Measurements from ENCODE around the gene TAMM41. TPM values are rescaled to one million over a fixed set of nuclear protein-coding genes. Genes with fewer than 3 reads are reported as not detected.
"Not testable (repeated sequence)": the region's sequence is repeated elsewhere in the genome, so short reads cannot be mapped to it uniquely, and the experiment has no call there.

The TAMM41 gene, protein sequence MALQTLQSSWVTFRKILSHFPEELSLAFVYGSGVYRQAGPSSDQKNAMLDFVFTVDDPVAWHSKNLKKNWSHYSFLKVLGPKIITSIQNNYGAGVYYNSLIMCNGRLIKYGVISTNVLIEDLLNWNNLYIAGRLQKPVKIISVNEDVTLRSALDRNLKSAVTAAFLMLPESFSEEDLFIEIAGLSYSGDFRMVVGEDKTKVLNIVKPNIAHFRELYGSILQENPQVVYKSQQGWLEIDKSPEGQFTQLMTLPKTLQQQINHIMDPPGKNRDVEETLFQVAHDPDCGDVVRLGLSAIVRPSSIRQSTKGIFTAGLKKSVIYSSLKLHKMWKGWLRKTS
- total RNA-seq (2014; rRNA removed; shearing (Covaris generic); ENCODE audit: low replicate concordance), result 3.6 TPM in 1 of 2 replicates, not detected in the other

DNA sequence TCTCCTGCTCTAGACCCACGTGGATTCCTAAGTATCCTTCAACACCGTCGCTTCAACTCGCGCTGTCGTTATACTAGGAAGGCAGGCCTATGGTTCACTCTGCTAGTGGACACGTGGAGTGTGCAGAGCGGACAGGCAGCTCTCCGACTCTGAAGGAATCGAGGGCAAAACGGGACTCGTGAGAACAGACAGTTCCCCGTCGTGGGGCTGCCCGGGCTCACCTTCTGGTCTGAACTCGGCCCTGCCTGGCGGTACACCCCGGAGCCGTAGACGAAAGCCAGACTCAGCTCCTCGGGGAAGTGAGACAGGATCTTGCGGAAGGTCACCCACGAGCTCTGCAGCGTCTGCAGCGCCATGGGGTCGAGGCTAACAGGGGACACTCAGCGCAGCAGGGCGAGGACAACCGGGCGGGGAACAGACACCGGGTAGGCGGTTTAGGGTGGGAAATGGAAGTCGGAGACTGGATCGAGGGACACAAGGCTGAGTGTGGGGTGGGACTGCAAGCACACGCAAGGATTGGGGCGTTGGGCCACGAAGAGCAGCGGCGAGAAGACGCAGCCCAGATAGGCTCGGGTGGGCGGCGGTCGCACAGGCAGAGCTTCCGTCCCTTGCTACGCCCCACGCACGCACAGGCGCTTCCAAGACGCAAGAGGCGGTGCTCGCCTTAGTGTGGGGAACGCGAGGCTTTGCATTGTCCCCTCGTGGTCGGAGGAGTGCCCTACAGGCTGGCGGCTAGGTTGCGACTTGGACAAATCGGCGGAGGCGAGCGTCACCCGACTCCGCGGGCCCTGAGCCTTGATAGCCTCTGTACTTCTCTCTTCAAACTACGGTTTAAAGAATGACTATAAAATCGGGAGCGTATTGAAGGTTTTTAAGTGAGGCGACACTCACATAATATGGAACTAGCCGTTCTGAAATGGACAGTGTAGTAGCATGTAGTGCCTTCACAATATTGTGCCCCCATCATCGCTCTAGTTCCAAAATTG is at the start of gene TAMM41:
Gene TAMM41 (minus strand): TSS at position 605 of the 986 bp plus-strand sequence. CDS start 249 bp downstream, at position 356.
- in situ Hi-C loops (cut with HindIII; ENCODE audit: low pct_unique_long_range_greater_than_20kb, low sequenced_read_pairs), result no loop called here
- peak; percentile 70 for DNase-seq (ENCODE audit: low read depth)

DNA sequence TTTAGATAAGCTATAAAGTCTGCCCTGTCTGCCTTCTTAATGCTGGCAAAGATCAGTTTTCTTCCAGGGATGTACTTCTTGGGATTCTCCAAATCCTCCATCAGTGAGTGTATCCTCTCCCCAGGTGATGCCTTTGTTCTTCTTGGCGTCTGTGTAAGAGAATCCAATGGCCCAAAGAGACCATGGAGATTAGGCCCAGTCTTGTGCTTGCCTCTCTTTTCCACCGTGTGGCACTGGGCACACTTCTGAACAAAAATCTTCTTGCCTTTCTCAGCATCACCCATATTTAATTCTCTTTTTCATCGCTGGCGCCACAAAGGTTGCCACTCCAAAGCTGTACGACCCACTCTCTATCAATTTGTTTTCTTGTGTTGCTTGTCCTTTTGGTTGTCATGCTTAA is 32.2 kb upstream of the TAMM41 start:
- in situ Hi-C loops (cut with HindIII; ENCODE audit: low pct_unique_long_range_greater_than_20kb, low sequenced_read_pairs), result no loop called here
- no peak for DNase-seq (ENCODE audit: low read depth)

DNA sequence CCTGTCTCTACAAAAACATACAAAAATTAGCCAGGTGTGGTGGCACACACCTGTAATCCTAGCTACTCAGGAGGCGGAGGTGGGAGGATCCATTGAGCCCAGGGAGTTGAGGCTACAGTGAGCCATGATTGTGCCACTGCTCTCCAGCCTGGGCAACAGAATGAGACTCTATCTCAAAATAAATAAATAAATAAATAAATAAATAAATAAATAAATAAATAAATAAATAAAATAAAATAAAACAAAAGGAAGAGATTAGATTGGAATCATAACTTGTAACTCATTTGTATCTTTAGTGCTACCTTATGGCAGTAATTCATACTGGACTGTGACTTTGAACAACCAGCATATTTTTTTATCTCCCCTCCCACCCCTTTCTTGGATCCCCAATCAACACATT is 28.0 kb upstream of the TAMM41 start:
- in situ Hi-C loops (cut with HindIII; ENCODE audit: low pct_unique_long_range_greater_than_20kb, low sequenced_read_pairs); DNase-seq (ENCODE audit: low read depth): not testable (repeated sequence)

DNA sequence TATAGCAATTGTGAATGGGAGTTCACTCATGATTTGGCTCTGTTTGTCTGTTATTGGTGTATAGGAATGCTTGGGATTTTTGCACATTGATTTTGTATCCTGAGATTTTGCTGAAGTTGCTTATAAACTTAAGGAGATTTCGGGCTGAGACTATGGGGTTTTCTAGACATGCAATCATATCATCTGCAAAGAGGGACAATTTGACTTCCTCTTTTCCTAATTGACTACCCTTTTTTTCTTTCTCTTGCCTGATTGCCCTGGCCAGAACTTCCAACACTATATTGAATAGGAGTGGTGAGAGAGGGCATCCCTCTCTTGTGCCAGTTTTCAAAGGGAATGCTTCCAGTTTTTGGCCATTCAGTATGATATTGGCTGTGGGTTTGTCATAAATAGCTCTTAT is 17.1 kb upstream of the TAMM41 start:
- in situ Hi-C loops (cut with HindIII; ENCODE audit: low pct_unique_long_range_greater_than_20kb, low sequenced_read_pairs); DNase-seq (ENCODE audit: low read depth): not testable (repeated sequence)

DNA sequence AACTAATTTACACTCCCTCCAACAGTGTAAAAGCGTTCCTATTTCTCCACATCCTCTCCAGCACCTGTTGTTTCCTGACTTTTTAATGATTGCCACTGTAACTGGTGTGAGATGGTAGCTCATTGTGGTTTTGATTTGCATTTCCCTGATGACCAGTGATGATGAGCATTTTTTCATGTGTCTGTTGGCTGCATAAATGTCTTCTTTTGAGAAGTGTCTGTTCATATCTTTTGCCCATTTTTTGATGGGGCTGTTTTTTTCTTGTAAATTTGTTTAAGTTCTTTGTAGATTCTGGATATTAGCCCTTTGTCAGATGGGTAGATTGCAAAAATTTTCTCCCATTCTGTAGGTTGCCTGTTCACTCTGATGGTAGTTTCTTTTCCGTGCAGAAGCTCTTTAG is 15.9 kb upstream of the TAMM41 start:
- DNase-seq (ENCODE audit: low read depth); in situ Hi-C loops (cut with HindIII; ENCODE audit: low pct_unique_long_range_greater_than_20kb, low sequenced_read_pairs): not testable (repeated sequence)

DNA sequence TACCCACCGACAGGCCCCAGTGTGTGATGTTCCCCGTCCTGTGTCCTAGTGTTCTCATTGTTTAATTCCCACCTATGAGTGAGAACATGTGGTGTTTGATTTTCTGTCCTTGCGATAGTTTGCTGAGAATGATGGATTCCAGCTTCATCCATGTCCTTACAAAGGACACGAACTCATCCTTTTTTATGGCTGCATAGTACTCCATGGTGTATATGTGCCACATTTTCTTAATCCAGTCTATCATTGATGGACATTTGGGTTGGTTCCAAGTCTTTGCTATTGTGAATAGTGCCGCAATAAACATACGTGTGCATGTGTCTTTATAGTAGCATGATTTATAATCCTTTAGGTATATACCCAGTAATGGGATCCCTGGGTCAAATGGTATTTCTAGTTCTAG is 15.5 kb upstream of the TAMM41 start:
- in situ Hi-C loops (cut with HindIII; ENCODE audit: low pct_unique_long_range_greater_than_20kb, low sequenced_read_pairs); DNase-seq (ENCODE audit: low read depth): not testable (repeated sequence)

DNA sequence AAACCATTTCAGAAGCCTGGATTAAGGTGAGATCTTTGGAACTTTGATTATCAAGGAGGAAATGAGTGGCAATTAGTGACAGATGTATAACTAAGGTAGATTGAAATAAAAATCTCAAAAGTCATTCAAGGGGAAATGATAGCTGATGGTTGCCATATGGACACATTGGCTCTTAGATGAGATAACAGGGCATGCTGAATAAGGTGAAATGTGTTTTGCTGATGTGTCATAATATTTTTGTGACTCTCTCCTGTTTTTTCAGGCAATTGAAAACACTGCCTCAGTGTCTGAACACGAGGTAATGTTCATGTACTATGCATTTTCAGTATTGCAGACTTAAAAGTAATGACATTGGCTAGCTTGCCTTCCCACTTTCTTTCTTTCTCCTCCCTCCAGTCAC is 13.5 kb upstream of the TAMM41 start:
- in situ Hi-C loops (cut with HindIII; ENCODE audit: low pct_unique_long_range_greater_than_20kb, low sequenced_read_pairs), result not testable (repeated sequence)

DNA sequence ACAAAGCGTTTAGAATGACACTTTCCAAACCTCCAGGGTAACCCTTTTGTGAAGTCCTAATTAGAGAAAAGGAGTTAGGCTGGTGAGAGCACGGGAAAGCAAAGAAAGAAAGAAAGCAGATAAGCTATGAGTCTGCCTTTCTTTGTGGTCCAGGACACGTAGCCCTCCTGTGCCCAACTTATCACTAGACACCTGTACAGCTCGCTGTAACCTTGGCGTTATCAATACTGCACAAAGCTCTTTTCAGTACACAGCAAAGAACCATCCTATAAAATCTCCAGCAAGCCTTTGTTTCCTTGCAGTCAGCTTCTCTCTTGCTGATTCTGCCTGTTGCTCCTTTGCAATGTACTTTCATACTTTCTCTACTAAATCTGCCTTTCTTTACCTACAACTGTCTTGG is 6.8 kb upstream of the TAMM41 start:
- in situ Hi-C loops (cut with HindIII; ENCODE audit: low pct_unique_long_range_greater_than_20kb, low sequenced_read_pairs), result no loop called here
- DNase-seq (ENCODE audit: low read depth), result no peak

More for the DNA sequence above, 13.5 kb upstream of the TAMM41 start:
- DNase-seq (ENCODE audit: low read depth), result not testable (repeated sequence)

DNA sequence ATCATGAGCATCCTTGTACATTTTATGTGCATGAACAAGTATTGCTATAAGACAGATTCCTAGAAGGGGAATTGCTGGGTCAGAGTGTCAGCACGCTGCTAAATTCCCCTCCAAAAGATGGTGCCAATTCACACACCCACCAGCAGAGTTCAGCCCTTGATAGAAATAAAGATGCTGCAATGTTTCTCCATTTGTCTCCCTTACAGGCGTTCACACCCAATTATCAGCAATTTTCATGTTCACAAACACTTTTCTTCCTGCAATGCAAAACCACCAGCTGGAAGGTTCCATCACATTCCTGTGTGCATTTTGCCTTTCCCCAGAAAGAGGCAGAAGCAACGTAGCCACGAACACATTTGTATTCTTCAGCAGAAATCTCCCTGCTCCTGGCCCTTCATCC is 3.3 kb upstream of the TAMM41 start:
- no peak for DNase-seq (ENCODE audit: low read depth)
- in situ Hi-C loops (cut with HindIII; ENCODE audit: low pct_unique_long_range_greater_than_20kb, low sequenced_read_pairs), result no loop called here

DNA sequence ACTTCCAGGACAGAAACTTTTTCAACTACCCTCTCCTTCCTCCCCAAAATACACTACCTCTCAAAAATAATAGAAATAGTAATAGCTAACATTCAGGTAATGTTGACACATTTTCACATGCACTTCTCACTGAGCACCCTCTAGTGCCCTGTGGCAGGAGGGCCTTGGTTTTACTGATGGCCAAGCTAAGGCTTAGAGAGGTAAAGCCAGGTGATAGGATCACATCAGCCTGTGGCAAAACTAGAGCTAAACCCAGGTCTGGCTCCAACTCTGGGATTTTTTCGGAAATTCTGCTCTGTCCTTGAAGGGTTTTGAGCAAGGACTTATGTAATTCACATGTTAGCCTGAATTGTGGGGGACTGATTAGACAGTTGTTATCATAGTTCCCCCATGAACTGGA is 922 bp upstream of the TAMM41 start:
- no peak for DNase-seq (ENCODE audit: low read depth)
- in situ Hi-C loops (cut with HindIII; ENCODE audit: low pct_unique_long_range_greater_than_20kb, low sequenced_read_pairs), result no loop called here

DNA sequence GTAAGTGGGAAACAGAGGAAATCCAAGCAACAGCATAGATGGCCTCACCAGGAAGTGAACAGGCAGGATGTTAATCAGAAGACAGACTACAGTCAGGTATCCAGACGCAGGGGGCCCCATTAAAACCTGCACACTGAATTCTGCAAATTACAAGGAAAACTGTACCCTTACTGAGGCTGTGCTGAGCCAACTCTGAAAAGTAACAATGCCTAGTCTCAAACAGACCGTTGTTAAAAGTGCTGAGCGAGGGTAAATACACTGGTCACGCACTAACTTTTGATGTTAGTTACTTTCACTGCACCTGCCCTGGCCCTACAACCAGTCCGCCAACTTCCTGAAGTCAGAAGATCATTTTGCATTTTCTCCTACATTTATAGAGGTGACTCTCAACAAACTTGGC is 1.0 kb downstream of the TAMM41 start:
- in situ Hi-C loops (cut with HindIII; ENCODE audit: low pct_unique_long_range_greater_than_20kb, low sequenced_read_pairs), result no loop called here
- no peak for DNase-seq (ENCODE audit: low read depth)

DNA sequence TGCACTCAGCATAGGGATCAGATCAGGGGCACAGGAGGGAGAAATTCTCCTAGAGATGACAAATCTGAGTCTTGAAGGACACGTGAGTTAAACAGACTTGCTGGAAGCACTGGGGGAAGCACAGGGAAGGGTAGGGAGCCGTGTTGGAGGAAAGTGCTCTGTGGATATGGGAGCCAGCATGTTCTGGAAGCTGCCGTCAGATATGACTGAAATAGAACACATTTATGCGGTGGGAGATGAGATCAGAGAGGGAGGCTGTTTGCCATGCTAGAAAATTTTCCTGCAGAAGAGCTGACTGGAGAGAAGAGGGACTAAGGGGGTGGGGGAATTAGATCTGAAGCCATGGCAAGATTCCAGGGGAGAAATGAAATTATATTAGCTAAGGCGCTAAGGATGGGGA is 1.8 kb downstream of the TAMM41 start:
- DNase-seq (ENCODE audit: low read depth), result no peak
- in situ Hi-C loops (cut with HindIII; ENCODE audit: low pct_unique_long_range_greater_than_20kb, low sequenced_read_pairs), result no loop called here

DNA sequence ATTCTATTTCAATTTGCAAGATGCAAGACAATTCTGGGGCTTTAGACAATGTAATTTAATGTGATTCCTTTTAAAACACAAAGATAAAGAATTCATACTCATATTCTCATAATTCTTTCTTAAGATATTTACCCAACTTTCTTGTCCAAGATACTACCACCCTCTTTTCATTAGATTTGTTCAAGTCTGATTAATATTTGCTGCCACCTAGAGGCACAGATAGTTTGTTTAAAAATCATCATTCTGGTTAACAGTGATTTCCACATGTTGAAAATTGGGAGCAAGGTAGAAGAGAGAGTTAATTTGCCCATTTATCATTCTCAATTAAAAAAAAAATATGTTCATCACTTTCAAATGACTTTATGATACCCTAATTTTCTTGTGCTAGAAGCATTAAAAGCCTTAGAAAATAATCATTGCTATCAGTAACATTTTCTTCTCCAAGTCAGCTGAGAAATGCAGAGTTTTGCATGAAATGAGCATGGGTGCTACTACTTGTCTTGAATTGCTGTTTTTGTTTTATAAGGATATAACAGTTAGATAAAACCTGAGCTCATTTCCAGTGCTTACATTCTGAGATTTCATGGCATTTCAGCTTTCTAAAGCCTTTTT is 11.6 kb downstream of the TAMM41 start:
- in situ Hi-C loops (cut with HindIII; ENCODE audit: low pct_unique_long_range_greater_than_20kb, low sequenced_read_pairs), result no loop called here
- DNase-seq (ENCODE audit: low read depth), result no peak

DNA sequence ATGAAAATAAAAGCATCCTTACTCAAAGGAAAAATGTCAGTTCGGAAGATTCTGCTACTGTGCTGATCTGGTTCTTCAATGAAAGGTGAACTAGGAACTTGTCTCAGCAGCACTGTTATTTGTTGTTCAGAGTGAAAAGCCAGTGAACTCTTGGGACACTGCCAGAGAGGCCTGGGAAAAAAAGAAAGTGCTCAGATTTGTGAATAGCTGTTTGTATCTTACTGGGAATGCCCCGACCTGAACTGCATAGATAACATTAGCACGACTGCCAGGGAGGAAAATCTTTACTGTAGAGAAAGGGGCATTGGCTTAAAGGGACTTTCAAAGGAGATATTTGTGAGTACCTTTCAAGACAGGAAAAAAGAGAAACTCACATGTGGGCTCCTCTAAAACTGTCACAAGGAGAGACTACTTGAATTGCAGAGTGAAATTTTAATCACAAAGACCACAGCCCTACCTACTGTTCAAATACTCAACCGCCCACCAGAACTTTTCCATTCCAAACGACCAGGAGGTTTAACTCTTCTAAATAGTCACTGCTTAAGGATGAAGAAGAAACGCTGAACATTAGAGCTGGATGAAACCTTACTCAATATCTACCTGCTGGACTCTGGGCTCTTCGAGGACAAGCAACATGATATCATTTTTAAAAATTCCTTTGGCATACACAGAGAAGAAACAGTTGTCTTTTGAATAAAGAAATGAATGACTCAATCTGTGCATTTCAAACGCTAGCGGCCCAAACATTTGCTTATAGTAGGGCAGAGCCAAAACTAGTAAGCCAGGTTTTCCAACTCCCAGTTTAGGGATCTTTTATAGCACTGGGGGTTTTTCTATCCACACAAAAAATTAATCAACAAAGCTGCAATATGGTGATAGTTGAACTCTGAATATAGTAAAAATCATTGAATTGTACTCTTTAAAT is 13.4 kb downstream of the TAMM41 start:
- in situ Hi-C loops (cut with HindIII; ENCODE audit: low pct_unique_long_range_greater_than_20kb, low sequenced_read_pairs), result no loop called here
- no peak for DNase-seq (ENCODE audit: low read depth)

DNA sequence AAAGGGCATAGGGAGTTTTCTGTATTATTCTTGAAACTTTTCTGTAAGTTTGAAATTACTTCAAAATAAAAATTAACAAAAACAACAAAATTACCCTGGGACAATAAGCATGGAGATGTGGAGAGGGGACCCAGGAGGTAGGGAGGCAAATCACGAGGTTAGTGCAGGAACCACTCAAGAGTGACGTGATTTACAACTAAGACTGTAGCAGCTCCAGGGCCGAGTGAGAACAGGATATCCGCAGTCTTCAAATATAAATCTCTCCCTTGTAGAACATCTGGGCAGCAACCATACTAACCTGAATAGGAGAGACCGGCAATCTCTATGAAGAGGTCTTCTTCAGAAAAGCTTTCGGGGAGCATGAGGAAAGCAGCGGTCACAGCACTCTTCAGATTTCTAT is 17.3 kb downstream of the TAMM41 start:
- in situ Hi-C loops (cut with HindIII; ENCODE audit: low pct_unique_long_range_greater_than_20kb, low sequenced_read_pairs), result no loop called here
- no peak for DNase-seq (ENCODE audit: low read depth)

DNA sequence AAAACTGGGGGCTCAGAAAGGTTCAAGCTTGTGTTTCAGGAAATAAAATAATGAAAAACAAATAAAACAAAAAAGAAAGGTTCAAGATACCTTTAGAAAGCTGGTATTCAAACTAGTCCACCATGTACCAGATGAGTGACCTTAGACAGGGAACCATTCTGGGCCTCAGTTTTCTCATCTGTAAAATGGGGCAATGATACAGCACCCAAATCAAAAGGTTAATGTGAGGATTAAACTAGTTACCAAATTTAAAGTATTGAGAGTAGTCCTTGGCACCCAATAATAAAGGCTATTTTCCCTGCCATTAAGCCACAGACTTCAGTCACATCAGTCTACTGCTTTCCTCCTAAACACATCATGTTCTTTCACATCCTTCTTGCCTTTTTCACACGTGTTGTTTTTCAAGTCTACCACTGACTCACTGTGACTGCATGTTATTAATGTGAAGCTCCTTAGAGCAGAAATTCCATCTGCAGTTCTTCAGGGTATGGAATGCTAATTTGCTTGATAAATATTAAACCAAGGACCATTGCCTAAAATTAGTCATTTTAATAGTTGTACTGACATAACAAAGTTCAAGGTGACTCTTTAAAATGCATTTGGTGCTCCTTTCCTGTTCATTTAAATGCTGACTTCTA is 19.9 kb downstream of the TAMM41 start:
- in situ Hi-C loops (cut with HindIII; ENCODE audit: low pct_unique_long_range_greater_than_20kb, low sequenced_read_pairs), result no loop called here

DNA sequence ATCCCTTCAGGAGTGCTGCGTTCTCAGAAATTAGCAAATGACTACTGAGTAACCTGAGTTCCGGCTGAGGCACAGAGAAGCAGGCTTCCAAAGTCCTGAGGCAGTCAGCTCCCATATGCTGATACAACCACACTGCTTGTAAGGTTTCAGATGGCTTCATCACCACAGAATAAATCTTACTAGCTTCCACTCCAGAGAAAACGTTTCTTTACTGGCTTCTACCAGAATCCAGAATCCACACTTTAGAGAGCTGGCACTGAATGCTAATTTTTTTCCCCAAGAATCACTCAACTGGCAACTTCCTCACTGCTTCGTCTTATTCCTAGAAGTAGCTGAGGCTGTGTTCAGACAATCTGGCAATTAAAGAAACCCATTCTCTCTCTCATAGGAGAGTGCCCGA is 21.4 kb downstream of the TAMM41 start:
- DNase-seq (ENCODE audit: low read depth), result no peak
- in situ Hi-C loops (cut with HindIII; ENCODE audit: low pct_unique_long_range_greater_than_20kb, low sequenced_read_pairs), result no loop called here

More for the DNA sequence above, 19.9 kb downstream of the TAMM41 start:
- peak; percentile 21 for DNase-seq (ENCODE audit: low read depth)
